GM18502 (cell line): ENCODE measurements around the gene FAM181A.

Source experiments
- ATAC-seq: cut with Tn5 transposase; IDR thresholded peaks from one replicate; pipeline ENCODE4 v1.9.1; 2021; ENCODE audit warnings: mild to moderate bottlenecking; ENCODE audit not compliant: unreplicated experiment, poor library complexity

FAM181A gene

DNA sequence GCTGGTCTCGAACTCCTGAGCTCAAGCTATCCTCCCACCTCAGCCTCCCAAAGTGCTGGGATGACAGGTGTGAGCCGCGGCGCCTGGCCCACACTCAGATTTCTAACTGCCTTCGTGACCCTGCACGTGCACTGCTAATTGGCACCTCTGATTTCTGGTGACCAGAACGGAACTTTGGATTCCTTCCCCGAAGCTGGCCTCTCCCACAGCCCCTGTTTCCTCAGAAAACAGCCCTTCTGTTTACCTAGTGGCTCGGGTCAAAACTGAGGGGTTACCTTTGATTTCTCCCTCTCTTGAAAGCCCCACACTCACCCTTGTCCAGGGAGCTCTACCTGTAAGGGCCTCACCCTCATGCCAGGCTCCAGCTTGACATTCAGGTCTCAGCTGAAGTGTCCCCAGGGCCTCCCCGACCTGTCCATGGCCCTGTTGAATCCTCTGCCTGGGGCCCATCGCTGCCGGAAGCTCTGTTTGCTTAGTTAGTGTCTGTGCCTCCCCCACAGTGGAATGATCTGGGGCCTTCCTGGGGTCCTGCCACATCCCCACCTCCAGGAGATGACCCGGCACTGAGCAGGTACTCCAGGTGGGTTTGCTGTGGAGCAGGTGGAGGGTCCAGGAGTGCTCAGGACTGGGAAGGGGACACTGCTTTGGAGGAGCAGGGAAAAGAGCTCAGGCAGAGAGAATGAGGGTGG, 24.4 kb upstream of the FAM181A start:
- no peak for ATAC-seq

- ATAC-seq: no peak
These were observed 23.6 kb upstream of the FAM181A start for GRCh38 chr14:93903342-93904184.

GRCh38 chr14:93905623-93906022, 21.5 kb upstream of the FAM181A start:
- no peak for ATAC-seq

GRCh38 chr14:93906341-93907329, 20.5 kb upstream of the FAM181A start:
- peak; percentile 60 for ATAC-seq

GRCh38 chr14:93909429-93910128, 17.6 kb upstream of the FAM181A start:
- no peak for ATAC-seq

DNA sequence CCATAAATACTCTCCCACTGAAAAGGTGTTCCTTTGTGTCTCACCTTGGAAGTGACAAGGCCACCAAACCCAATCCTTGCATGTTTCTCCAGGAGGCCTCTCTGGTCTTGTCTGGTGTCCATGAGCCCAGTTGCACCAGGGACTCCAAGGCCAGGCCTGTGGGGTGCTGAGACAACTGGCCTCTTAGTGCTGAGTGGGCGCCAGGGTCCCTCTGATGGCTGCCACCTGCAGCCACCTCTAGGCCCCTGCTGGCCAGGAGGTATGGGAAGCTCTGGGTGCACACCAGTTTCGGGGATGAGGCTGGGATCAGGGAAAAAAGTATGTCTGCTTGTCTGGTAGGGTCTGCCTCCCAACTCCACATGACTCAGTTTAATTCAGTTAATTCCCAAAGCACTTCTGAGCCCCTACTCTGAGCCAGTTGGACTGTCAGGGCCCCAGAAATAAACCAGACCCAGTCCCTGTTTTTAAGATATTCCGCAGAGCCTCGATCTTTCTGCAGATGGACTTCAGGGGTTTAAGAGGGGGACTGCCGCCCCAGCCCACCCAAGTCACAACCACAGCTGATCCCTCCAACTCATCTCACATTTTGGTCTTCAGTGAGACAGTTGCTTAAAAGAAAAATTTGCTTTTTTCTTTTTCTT, 15.0 kb upstream of the FAM181A start:
- ATAC-seq: no peak

DNA sequence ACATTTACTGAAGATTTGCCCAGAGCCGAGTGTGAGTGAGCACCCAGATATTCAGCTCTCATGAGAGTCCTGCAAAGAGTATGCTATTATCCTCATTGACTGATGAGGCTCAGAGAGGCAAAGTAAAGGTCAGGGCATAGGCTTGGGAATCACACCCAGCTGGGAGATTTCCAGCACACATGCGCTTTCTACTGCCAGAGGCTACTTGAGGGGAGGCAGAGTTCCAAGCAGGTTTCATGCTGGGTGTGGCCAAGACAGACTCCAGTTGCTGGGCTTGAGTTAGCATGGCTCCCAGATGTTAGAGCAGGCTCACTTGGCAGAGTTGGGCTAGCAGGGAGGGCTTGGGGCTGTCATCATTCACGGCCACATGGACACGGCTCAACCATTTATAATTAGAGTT, 14.4 kb upstream of the FAM181A start:
- ATAC-seq: no peak

DNA sequence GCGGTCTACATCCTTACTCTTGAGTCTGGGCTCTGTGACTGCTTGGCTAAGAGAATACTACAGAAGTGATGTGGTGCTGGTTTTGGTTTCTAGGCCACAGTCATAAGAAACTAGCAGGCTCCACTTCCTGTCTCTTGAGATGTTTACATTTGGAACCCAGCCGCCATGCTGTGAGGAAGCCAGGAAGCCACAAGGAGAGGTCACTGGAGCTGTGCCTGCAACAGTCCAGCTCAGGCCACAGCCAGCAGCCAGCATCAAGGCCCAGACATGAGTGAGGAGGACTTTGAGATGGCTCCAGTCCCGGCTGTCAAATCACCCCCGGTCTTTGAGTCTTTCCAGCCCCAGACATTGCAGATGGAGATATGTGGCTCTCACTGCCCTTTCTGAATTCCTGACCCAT, 12.9 kb upstream of the FAM181A start:
- no peak for ATAC-seq

- no peak for ATAC-seq
These were observed 12.0 kb upstream of the FAM181A start for GRCh38 chr14:93915070-93915705.

DNA sequence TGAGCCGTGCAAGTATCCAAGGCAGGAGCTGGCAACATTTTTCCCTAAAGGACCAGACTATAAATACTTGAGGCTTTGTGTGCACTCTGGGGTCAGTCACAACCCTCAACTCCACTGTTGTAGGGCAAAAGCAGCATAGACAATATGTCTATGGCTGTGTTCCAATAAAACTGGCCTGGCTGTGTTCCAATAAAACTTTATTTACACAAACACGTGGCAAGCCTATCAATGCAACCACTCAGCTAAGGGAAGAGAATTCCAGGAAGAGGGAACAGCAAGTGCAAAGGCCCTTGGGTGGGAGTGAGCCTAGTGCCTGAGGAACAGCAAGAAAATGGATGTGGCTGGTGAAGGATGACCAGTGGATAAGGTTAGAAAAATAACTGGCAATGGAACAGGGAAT, 11.3 kb upstream of the FAM181A start:
- ATAC-seq: no peak

- no peak for ATAC-seq
These were observed 10.6 kb upstream of the FAM181A start for GRCh38 chr14:93916498-93916897.

DNA sequence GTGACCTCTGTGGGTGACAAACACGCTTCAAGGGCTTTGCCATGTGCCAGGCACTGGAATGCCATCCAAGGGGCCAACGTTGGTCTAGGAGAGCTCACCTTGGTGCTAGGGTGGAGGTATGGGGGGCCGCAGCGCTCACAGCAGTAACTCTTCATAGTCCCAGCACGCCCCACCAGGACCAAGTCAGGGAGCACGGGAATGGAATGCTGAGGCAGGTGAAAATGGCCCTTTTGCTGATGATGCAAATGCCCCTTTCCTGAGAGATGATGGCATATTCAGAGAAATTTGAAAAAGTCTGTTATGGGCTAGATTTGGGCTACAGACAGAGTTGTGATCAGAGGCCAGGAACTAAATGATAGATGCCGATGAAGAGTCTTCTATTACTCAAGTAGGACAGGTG, 10.0 kb upstream of the FAM181A start:
- no peak for ATAC-seq

DNA sequence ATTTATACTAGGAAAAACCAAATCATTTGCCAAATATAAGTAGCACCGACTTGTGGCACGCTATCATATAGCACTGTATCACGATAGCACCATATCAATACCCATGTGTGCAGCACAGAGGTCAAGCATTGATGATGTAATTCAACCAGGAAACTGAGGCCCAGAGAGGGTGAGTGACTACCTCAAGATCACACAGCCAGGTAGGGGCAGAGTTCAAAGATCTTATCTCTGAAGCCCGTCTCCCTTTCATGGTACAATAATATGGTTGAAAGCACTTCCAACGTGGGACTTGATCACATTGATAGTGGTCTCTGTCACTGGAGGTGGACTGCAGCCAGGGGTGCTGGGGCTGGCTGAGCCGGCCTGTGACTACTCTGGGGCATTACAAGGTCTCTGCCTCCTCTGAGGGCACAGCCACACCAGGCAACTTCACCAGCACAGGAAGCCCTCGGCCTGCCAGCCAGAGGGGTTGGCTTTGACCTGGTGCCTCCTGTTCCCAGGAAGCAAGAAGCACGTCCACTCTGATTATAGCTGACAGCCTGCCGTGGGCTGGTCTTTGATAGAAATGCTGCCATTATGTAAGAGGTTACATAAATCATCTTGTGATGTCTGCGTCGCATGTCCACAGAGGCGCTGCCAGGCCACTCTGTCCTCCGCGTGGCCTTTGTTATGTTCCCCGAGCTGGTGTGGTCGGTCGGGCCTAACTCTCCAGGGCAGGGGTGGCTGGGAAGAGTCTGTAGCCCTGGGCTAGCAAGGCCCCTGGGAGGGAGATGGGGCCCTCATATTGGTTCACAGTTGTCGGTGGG, 5.9 kb upstream of the FAM181A start:
- no peak for ATAC-seq

DNA sequence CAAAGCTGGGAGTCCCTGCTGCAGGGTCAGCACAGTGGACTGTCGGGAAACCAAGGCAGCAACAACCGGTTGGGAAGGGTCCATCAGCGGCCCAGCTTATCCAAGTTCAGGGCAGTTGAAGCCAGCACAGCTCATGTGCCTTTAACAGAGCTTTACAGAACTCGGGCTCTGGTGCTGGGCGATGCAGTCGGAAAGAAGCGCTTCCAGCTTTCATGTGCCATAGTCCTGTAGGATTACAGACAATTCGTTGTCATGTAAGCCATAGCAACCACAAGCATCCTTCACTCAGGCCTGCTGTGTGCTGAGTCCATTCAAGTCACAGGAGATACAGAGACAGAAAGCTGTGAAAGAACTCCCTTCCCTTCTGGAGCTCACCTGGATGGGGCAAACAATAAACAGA, 3.5 kb upstream of the FAM181A start:
- ATAC-seq: no peak

DNA sequence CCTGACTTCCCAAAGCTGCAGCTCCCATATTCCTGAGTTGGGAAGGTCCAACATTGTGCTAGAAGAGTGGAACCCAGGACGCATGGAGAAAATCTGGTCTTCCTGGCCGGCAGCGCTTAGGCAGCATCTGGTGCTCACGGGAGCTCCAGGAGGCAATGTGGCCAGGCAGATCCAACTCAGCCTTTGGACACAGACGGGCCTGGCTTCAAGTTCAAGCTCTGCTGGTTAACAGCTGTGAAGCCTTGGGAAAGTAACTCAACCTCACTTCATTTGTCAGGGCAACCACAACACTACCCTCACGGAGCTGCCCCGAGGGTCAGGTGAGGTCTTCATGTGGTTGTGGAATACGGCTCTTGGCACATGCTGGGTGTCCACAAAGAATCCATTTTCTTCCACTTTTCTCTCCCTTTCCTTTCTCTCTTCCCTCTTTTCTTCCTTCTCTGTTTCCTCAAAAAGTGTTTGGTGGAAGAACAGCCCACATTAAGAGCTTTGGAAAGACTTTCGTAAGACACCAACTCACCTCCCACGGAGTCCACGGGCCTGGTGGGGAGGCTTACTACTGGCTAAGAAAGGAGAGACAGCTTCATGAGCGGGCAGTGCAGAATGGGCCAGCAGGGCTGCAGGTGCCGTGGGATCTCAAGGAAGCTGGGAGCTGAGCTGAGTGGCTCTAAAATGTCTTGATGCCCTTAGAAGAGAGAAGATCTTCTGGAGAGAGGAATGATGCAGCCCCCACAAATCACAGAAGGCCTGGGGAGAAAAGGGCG, 2.4 kb upstream of the FAM181A start:
- no peak for ATAC-seq

GRCh38 chr14:93925374-93925895, 1.7 kb upstream of the FAM181A start:
- ATAC-seq: no peak

DNA sequence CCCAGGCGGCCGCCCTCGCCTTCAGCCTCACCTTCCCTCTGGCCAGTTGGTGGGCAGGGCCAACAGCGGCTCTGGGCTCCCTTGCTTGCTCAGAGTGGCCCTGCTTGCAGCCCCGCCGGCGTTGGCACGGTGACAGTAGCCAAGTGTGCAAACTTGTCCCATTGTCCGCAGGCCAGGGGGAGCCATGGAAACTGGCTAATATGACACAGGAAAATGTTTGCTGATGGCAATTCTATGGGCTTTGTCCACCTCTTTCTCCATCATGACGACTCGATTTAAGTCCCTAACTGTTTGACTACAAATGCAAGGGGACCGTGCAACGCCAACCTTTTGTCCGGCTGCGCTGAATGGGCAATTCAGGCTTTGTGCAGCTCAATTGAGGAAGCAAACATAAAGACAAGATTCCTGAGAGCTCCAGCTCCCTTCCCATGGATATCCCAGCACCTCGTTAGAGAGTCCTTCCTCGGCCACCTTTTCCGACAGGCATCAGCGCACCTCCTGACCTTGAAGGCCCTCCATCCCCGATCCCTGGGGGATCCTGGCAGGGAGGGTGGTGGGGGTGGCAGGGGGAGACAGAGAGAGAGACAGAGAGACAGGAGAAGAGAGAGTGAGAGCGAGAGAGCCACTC, 785 bp upstream of the FAM181A start:
- ATAC-seq: no peak
